ENCODE results near the gene PTHLH. TPM values are rescaled to one million over a fixed set of nuclear protein-coding genes. Genes with fewer than 3 reads are reported as not detected.

The PTHLH gene
- total RNA-seq, 1 donor from 2014 or later = 48.5 TPM

- TF ChIP-seq CTCF (IDR thresholded peaks at IDR 0.05; ENCODE audit: insufficient read depth, low read depth, low read length) (no peak), EZH2 (IDR thresholded peaks at IDR 0.05; ENCODE audit: insufficient read depth, low read length) (no peak)
- H3K27me3 ChIP-seq (ENCODE audit: insufficient read depth, low read length) = no peaks in the 10 kb centered on the region
- H3K9me3 ChIP-seq (ENCODE audit: insufficient read depth, low read depth, low read length) = no peaks in the 10 kb centered on the region
- peaks cover 11% of the 10 kb centered on the region for H3K4me1 Mint-ChIP-seq (ENCODE audit: low read depth, unreplicated experiment)
- no peak overlapping the region for H3K9ac ChIP-seq (ENCODE audit: low read length)
- no peaks in the 10 kb centered on the region for H3K4me1 ChIP-seq (ENCODE audit: insufficient read depth, low read length)
- peaks cover 4% of the 10 kb centered on the region for H3K27me3 Mint-ChIP-seq (ENCODE audit: low read depth, unreplicated experiment)
- no peak for FAIRE-seq
- no peak overlapping the region for H3K4me3 ChIP-seq (ENCODE audit: insufficient read depth, low read depth, low read length)
- no peaks in the 10 kb centered on the region for H3K36me3 Mint-ChIP-seq (ENCODE audit: low read depth, unreplicated experiment)
- no peaks in the 10 kb centered on the region for H3K79me2 ChIP-seq (ENCODE audit: insufficient read depth, low read length)
- H3K27ac ChIP-seq (ENCODE audit: low read depth, low read length) = no peak overlapping the region
- no peak overlapping the region for H3K4me3 Mint-ChIP-seq (ENCODE audit: unreplicated experiment)
- H3K27ac Mint-ChIP-seq (ENCODE audit: unreplicated experiment) = no peak overlapping the region
- H4K20me1 ChIP-seq (ENCODE audit: insufficient read depth, low read length) = no peaks in the 10 kb centered on the region
- no peak overlapping the region for H2AFZ ChIP-seq (ENCODE audit: low read depth, low read length)
- DNase-seq (ENCODE audit: low read depth) = no peak
- H3K36me3 ChIP-seq (ENCODE audit: insufficient read depth, low read length) = no peaks in the 10 kb centered on the region
- H3K9me3 Mint-ChIP-seq (ENCODE audit: unreplicated experiment) = peaks cover 4% of the 10 kb centered on the region
- H3K4me2 ChIP-seq (ENCODE audit: low read length) = no peak overlapping the region
Observed at GRCh38 chr12:27934276-27934675, 38.3 kb downstream of the PTHLH start.

- no peaks in the 10 kb centered on the region for H3K27me3 ChIP-seq (ENCODE audit: insufficient read depth, low read length)
- H2AFZ ChIP-seq (ENCODE audit: low read depth, low read length) = no peak overlapping the region
- Mint-ChIP-seq H3K9me3 (ENCODE audit: unreplicated experiment) (peaks cover 4% of the 10 kb centered on the region), H3K36me3 (ENCODE audit: low read depth, unreplicated experiment) (no peaks in the 10 kb centered on the region), H3K4me1 (ENCODE audit: low read depth, unreplicated experiment) (peaks cover 11% of the 10 kb centered on the region), H3K4me3 (ENCODE audit: unreplicated experiment) (no peak overlapping the region), H3K27ac (ENCODE audit: unreplicated experiment) (no peak overlapping the region), H3K27me3 (ENCODE audit: low read depth, unreplicated experiment) (peaks cover 4% of the 10 kb centered on the region)
- no peaks in the 10 kb centered on the region for H3K4me1 ChIP-seq (ENCODE audit: insufficient read depth, low read length)
- H3K9me3 ChIP-seq (ENCODE audit: insufficient read depth, low read depth, low read length) = no peaks in the 10 kb centered on the region
- DNase-seq (ENCODE audit: low read depth) = peak; percentile 8
- no peak overlapping the region for H3K27ac ChIP-seq (ENCODE audit: low read depth, low read length)
- no peak overlapping the region for H3K9ac ChIP-seq (ENCODE audit: low read length)
- FAIRE-seq = peak; percentile 67
- no peaks in the 10 kb centered on the region for H4K20me1 ChIP-seq (ENCODE audit: insufficient read depth, low read length)
- no peaks in the 10 kb centered on the region for H3K79me2 ChIP-seq (ENCODE audit: insufficient read depth, low read length)
- no peak for TF ChIP-seq EZH2 (IDR thresholded peaks at IDR 0.05; ENCODE audit: insufficient read depth, low read length)
- no peak for TF ChIP-seq CTCF (IDR thresholded peaks at IDR 0.05; ENCODE audit: insufficient read depth, low read depth, low read length)
- H3K36me3 ChIP-seq (ENCODE audit: insufficient read depth, low read length) = no peaks in the 10 kb centered on the region
- no peak overlapping the region for H3K4me3 ChIP-seq (ENCODE audit: insufficient read depth, low read depth, low read length)
- H3K4me2 ChIP-seq (ENCODE audit: low read length) = no peak overlapping the region
Observed at GRCh38 chr12:27931390-27931789, 41.1 kb downstream of the PTHLH start.

- H3K27me3 ChIP-seq (ENCODE audit: insufficient read depth, low read length) = no peaks in the 10 kb centered on the region
- H3K9me3 Mint-ChIP-seq (ENCODE audit: unreplicated experiment) = peaks cover 4% of the 10 kb centered on the region
- no peaks in the 10 kb centered on the region for H4K20me1 ChIP-seq (ENCODE audit: insufficient read depth, low read length)
- no peak overlapping the region for H3K4me2 ChIP-seq (ENCODE audit: low read length)
- no peaks in the 10 kb centered on the region for H3K9me3 ChIP-seq (ENCODE audit: insufficient read depth, low read depth, low read length)
- H3K4me1 ChIP-seq (ENCODE audit: insufficient read depth, low read length) = no peaks in the 10 kb centered on the region
- H3K79me2 ChIP-seq (ENCODE audit: insufficient read depth, low read length) = no peaks in the 10 kb centered on the region
- no peak overlapping the region for H3K4me3 Mint-ChIP-seq (ENCODE audit: unreplicated experiment)
- H3K27ac Mint-ChIP-seq (ENCODE audit: unreplicated experiment) = no peak overlapping the region
- H3K27me3 Mint-ChIP-seq (ENCODE audit: low read depth, unreplicated experiment) = peaks cover 4% of the 10 kb centered on the region
- no peak for DNase-seq (ENCODE audit: low read depth)
- no peaks in the 10 kb centered on the region for H3K36me3 Mint-ChIP-seq (ENCODE audit: low read depth, unreplicated experiment)
- no peak overlapping the region for H3K9ac ChIP-seq (ENCODE audit: low read length)
- H2AFZ ChIP-seq (ENCODE audit: low read depth, low read length) = no peak overlapping the region
- no peak for FAIRE-seq
- no peak overlapping the region for H3K4me3 ChIP-seq (ENCODE audit: insufficient read depth, low read depth, low read length)
- TF ChIP-seq EZH2 (IDR thresholded peaks at IDR 0.05; ENCODE audit: insufficient read depth, low read length) = no peak
- no peak for TF ChIP-seq CTCF (IDR thresholded peaks at IDR 0.05; ENCODE audit: insufficient read depth, low read depth, low read length)
- no peaks in the 10 kb centered on the region for H3K36me3 ChIP-seq (ENCODE audit: insufficient read depth, low read length)
- no peak overlapping the region for H3K27ac ChIP-seq (ENCODE audit: low read depth, low read length)
- peaks cover 8% of the 10 kb centered on the region for H3K4me1 Mint-ChIP-seq (ENCODE audit: low read depth, unreplicated experiment)
Observed at GRCh38 chr12:27927347-27927746, 45.2 kb downstream of the PTHLH start.
